GM19452 (cell line): ENCODE results near the gene IGSF3.

ENCODE experiments used
- ATAC-seq: cut with Tn5 transposase; IDR thresholded peaks from one replicate; pipeline ENCODE4 v1.9.1; 2021; ENCODE audit not compliant: unreplicated experiment

Gene IGSF3

DNA sequence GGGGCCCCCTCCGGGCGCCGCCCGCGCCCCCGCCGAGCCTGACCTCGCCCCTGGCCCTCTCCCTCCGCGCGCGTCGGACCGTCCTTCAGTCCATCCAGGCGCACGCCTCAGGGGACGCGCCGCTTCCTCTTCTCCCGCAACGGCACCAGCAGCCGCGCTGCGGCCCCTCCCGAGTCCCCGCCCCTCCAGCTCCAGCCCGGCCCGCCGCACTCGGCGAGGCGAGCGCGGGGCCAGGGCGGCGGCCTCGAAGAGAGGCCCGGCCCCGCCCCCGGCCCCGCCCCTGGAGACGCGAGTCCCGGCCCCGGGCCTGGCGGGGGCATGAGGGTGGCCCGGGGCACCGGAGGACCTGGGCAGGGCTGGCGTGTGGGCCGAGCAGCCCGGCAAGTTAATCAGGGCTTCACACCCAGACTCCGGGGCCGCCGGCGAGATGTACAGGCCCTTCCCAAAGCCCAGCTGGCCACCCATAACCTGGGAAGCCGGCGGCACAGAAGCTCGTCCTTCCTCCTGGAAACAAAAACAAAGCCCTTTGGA is at the start of gene IGSF3:
Gene IGSF3, minus strand, starts transcription at position 159 of the 531 bp plus-strand sequence. CDS start 1,407 bp downstream, outside the sequence.
- ATAC-seq: no peak

GRCh38 chr1:116717318-116717717 is 49.8 kb upstream of the IGSF3 start:
- no peak for ATAC-seq

GRCh38 chr1:116716391-116716790 is 48.9 kb upstream of the IGSF3 start:
- ATAC-seq: no peak

- no peak for ATAC-seq
These were observed 45.9 kb upstream of the IGSF3 start for GRCh38 chr1:116713474-116713873.

- ATAC-seq: no peak
These were observed 45.0 kb upstream of the IGSF3 start for GRCh38 chr1:116712510-116712909.

GRCh38 chr1:116711263-116711840 is 43.8 kb upstream of the IGSF3 start:
- ATAC-seq: no peak

DNA sequence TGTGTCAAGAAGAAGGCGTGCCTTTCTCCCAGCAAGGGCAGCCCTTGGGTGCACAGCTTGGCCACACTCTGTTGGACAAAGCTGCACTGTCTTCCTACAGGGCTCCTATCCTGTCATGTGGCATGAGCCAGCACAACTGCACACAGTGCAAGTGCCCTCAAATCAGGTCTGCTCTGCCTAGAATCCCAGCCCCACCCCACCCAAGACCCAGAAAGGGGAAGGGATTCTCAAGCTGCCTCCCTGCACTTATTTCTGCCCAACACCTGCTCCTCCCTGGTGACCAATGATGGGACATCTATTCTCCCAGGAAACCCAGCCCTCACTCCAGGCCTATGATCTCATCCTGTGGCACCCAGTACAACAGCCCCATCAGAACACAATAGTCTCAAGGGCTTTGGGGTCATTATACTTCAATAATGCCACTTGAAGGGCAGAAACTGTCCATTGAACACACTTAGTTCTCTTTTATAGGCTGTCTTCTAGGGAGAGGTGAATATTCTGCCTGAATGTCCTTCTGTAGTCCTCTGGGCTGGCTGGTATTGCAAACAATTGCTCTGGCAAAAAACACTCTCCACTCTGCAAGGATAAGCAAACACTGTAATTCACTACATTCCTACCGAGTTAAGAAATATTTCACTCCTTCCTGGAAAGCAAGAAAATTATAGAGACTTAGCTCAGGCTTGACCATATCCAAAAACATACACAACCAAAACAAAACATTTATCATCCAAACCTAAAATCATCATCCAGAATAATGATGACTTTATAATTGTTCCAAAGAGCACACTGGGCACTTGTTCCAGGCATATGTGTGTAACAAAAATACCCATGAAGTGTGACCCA is 43.1 kb upstream of the IGSF3 start:
- no peak for ATAC-seq

GRCh38 chr1:116709666-116710167 is 42.2 kb upstream of the IGSF3 start:
- ATAC-seq: no peak

DNA sequence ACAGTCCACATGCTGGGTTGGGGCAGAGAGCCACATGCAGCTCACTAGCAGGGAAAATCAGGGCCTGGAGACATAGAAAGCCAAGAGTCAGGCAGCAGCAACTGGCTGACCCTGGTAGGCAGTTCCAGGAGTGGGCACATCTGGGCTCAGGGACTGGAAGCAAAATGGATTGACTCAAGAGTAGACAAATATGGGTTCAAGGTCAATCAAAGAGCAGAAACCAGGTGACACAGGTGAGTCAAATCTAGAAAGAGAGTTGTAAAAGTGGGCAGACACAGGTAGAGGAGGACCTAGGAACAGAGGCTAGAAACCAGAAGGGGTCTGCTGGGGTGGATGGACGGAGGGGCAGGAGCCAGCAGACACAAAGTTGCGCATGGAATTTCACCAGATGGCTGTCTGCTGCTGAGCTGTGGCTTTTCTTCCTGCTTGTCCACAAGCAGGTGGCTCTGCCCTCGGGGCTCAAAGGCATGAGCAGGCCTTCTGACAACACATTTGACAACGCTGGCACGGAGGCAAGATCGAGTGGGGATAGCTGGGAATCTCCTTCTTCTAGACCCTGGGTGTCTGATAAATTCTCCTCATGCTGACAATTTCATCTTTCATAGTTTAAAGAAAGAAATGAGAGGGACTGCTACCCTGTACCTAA is 40.8 kb upstream of the IGSF3 start:
- no peak for ATAC-seq

DNA sequence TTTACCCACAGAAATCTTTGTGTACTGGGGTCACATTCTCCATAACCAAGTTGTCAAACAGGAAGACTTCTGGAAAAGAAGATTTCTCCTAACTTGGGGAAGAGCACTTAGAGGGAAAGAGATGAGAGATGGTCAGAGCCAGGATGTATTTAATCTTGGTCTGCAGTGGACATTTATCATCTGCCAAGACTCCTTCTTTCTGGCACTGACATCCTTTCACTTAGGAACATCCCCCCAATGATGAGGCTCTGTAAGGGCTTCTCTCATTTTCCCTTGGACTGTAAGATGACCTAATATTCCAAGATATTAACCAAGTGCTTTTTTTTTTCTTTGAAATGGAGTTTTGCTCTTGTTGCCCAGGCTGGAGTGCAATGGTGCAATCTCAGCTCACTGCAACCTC is 39.3 kb upstream of the IGSF3 start:
- no peak for ATAC-seq

- ATAC-seq: no peak
These were observed 38.6 kb upstream of the IGSF3 start for GRCh38 chr1:116706123-116706522.

- ATAC-seq: no peak
These were observed 36.7 kb upstream of the IGSF3 start for GRCh38 chr1:116704278-116704677.

DNA sequence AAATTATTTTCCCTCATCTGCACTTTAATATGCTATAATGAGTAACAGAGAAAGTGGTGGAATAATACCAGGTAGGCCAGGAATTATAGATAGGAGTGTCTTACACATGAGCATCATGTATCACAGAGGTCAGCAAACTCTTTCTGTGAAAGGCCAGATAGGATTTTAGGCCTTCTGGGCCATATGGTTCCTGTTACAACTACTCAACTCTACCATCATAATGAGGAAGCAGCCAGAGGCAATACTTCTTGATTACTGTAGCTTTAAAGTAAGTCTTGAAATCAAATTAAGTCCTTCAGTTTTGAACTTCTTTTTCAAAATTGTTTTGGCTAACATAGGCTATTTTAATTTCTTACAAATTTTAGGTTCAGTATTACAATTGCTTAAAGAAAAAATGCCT is 32.1 kb upstream of the IGSF3 start:
- no peak for ATAC-seq

DNA sequence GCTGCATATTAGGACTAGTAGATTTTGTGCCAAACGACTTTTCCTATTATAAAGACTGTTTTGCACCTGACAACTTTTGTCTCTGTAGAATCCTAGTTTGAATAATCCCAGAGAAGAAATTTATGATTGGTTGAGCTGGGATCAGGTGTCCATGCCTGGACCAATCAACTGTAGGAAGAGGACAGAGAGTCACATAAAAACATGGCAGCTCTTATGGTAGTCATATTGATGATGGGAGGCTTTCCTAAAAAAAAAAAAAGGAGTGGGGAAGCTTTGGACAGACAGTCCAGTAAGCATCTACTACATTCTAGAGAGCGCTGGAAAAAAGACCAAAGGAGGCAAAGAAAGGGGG is 30.7 kb upstream of the IGSF3 start:
- ATAC-seq: no peak

- no peak for ATAC-seq
These were observed 30.2 kb upstream of the IGSF3 start for GRCh38 chr1:116697548-116698243.

DNA sequence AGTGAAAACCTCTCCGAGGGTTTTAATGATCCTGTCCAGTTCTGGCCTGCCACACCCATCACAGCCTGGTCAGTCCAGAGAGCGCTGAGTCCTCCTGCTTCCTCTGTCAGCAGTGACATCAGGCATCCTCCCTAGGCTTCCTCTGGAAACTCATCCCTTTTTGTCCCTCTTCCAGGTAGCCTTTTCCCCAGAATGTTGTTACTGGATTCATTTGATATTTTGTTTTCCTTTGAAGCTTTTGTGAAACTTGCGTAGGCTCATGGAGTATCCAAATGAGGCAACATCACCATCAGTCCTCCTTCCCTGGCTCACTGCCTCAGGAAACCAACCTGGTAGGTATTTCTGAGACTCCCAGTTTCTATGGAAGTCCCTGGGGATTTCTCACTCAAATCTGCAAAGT is 27.0 kb upstream of the IGSF3 start:
- no peak for ATAC-seq

DNA sequence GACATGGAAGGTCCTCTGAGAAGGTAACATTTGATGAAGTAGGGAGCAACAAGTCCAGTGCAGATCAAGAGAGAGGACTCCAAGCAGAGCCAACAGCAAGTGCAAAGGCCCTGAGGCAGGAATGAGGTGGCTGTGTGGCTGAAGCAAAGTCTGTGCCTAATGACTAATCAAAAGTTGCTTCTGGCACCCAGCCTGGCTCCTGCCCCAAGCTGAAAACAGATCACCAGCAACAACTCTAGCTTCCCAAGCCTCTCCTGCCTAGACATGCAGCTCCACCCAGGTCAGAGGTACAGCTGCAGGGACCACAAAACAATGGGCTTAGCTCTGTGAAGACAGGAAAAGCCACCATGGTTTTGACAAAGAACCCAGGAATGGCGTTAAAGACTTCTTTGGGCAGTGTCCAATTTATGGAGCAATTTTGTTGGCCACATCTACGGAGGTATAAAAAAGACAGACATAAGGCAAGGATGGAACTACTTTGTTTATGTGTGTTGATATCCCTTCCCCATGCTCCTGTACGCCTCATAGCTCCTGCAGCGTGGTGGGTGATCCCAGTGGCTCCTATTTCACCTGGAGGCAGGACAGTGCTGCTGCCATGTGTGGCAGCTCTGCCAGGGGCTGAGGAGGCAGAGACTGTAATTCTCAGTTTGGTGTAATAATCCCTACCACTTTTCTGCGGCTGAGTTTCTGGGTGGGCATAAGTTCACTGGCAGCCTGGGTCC is 26.4 kb upstream of the IGSF3 start:
- ATAC-seq: no peak

GRCh38 chr1:116692879-116693278 is 25.3 kb upstream of the IGSF3 start:
- ATAC-seq: no peak

- no peak for ATAC-seq
These were observed 23.4 kb upstream of the IGSF3 start for GRCh38 chr1:116690849-116691406.

DNA sequence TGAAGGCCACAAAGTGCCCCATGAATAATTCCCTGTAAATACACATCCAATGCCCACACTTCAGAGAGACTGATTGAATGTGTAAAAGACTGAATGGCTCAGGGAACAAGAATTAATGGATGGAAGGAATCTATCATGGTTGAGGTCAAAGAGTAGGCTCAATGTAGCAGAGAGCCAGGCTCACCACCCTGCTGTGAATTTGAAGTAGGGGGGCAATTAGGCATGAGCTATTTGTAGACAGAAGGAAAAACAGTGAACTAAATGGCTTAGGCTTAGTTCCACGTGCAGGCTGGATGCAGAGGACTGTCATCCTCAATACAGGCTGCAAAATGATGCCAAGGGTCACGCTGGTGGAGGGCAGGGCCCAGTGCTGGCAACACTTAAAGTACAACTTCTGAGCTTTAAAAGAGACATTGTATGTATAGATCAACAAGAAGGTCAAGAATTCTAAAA is 22.9 kb upstream of the IGSF3 start:
- ATAC-seq: no peak
